ENCODE measurements around the gene TYW3.

DNA sequence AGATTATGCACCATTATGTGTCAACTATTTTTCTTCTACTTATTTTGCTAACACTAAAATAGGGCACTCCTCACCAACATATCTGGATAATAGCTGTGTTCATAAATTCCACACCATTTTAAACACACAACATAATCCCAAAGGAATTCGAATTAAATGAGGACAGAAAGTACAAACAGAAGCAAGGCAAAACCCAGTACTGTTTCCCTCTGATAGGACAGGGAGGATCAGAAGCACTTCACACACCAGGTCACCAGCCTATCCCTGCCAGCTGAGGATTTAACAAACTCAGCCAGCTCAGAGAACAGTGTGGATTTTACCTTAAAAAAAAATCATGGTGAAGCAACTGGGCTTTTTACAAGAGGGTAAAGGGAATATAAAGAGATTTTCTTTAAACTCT, 20.1 kb upstream of the TYW3 start:
- TF ChIP-seq, protein P1, sequence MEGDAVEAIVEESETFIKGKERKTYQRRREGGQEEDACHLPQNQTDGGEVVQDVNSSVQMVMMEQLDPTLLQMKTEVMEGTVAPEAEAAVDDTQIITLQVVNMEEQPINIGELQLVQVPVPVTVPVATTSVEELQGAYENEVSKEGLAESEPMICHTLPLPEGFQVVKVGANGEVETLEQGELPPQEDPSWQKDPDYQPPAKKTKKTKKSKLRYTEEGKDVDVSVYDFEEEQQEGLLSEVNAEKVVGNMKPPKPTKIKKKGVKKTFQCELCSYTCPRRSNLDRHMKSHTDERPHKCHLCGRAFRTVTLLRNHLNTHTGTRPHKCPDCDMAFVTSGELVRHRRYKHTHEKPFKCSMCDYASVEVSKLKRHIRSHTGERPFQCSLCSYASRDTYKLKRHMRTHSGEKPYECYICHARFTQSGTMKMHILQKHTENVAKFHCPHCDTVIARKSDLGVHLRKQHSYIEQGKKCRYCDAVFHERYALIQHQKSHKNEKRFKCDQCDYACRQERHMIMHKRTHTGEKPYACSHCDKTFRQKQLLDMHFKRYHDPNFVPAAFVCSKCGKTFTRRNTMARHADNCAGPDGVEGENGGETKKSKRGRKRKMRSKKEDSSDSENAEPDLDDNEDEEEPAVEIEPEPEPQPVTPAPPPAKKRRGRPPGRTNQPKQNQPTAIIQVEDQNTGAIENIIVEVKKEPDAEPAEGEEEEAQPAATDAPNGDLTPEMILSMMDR (IDR thresholded peaks at IDR 0.05) = no peak
- TF ChIP-seq POLR2AphosphoS5 (IDR thresholded peaks at IDR 0.05) = no peak
